ENCODE measurements around the gene MYH14. TPM values are rescaled to one million over a fixed set of nuclear protein-coding genes. Genes with fewer than 3 reads are reported as not detected.

The MYH14 gene
- total and polyA plus RNA-seq, 10 of the 15 experiments (the other 5 are each of a cell fraction or from before 2014, with no cell fraction given) = 0.06 to 0.69 (median 0.15) TPM; not detected in 4

GRCh38 chr19:50312967-50313811 is 109.8 kb downstream of the MYH14 start:
- CTCF ChIA-PET = no interaction called here
- TF ChIP-seq ZSCAN29 (IDR thresholded peaks at IDR 0.05) = no peak
- TF ChIP-seq ZBTB4 (CRISPR knock-in tag; IDR thresholded peaks at IDR 0.05) = no peak
- TF ChIP-seq NKRF (conservative IDR thresholded peaks at IDR 0.05) = no peak
- TF ChIP-seq EP300 (IDR thresholded peaks at IDR 0.05; ENCODE audit: borderline replicate concordance in 1 of 2, control insufficient read depth in 1 of 2, low read depth in 2 of 2, low read length in 2 of 2) = no peak
- TF ChIP-seq SUPT20H (IDR thresholded peaks at IDR 0.05; ENCODE audit: borderline replicate concordance, control insufficient read depth, low read depth, low read length) = no peak
- SMC1A ChIA-PET (ENCODE audit: uncharacterized antibody, unreplicated experiment) = no interaction called here
- FAIRE-seq (no peak), ATAC-seq (no peak), DNase-seq (ENCODE audit: low read depth, low spot score) (no peak)
- H3K9me3 ChIP-seq (replicated peaks; ENCODE audit: control insufficient read depth, insufficient read depth, low read length) = no peaks in the 10 kb centered on the region
- in situ Hi-C loops (cut with MboI) = no loop called here
- peaks cover 11 to 12% of the 10 kb centered on the region in 2 experiments for H3K27me3 ChIP-seq (replicated peaks in 1 of 2; ENCODE audit: control insufficient read depth in 2 of 2, insufficient read depth in 2 of 2, low read length in 1 of 2)
- no peak overlapping the region for H3K27ac ChIP-seq (ENCODE audit: control insufficient read depth, insufficient read depth)
- no TSS peak for BruUV-seq (replicated peaks)
- intact Hi-C loops (cut with micrococcal nuclease; ENCODE audit: unreplicated experiment) = no loop called here
- no peaks in the 10 kb centered on the region for H4K20me1 ChIP-seq (ENCODE audit: control insufficient read depth, insufficient read depth)
- RAD21 ChIA-PET (ENCODE audit: unreplicated experiment) = no interaction called here
- 33% methylated on average over 27 of the region's 27 CpGs for WGBS (ENCODE audit: insufficient coverage, insufficient replicate concordance, low lambda C conversion rate, missing lambda C conversion rate)
- POLR2A ChIA-PET = interaction anchor here (0.6 kb wide), 2 partner anchors 17 to 76 kb away, joined by 3 read pairs; no protein-coding TSS in a partner anchor
- no peak overlapping the region for H2AFZ ChIP-seq (ENCODE audit: control insufficient read depth, low read depth, low read length)
- H3K9ac ChIP-seq (ENCODE audit: control insufficient read depth, insufficient read depth, low read length) = no peak overlapping the region
- H3K79me2 ChIP-seq (ENCODE audit: control insufficient read depth, insufficient read depth, low read length) = no peaks in the 10 kb centered on the region
- no peaks in the 10 kb centered on the region for H3K36me3 ChIP-seq (ENCODE audit: control insufficient read depth in 2 of 2, insufficient read depth in 2 of 2, low read length in 1 of 2)
- H3K4me1 ChIP-seq (ENCODE audit: control insufficient read depth, insufficient read depth, low read length) = no peaks in the 10 kb centered on the region
- no peak overlapping the region for H3K4me2 ChIP-seq (ENCODE audit: control insufficient read depth, insufficient read depth)
- H3K4me3 ChIP-seq = no peak overlapping the region

Data from GM12878 (cell line).